ENCODE data around the gene TMEM39B.

Gene TMEM39B

DNA sequence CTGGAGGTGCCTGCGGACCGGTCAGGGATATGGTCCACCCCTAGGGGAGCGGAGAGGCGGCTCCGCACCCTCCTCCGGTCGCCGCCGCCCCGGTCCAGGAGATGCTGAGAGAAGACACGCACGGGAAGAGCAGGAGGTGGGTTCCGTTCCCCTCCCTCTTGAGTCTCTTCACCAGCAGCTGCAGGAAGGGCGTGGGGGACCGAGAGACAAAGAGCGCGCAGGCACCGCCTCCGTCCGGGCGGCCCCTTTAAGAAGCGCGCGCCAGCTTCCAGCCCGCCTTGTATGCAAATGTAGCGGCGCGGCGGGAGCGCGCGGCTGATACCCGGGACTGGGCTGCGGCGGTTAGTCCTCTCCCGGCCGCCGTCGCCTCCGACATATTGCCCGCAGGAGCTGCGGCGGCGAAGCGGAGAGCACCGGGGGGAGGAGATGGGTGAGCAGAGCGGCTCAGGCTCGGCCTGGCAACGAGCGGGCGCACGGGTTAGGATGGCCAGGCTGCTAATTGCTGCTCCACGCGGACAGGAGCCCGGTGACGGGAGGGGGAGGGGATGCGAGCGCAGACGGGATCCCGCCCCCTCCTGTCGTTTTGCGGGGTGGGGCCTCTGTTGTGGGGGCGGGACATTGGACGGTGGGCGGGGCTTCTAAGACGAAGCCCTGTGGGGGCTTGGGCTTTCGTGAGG is at the start of gene TMEM39B:
Gene TMEM39B (plus strand): TSS at position 318 of the 677 bp plus-strand sequence. CDS start 109 bp downstream, at position 427.
- Histone ChIP-seq H3K36me3 (replicated peaks; ENCODE audit: insufficient read depth, low read length) (no peaks in the 10 kb centered on the region; the same call in 1 of the 2 replicates), H3K27ac (ENCODE audit: low read length) (peak within 1 kb of the TSS; percentile 81), H3K4me1 (ENCODE audit: low read length) (peaks cover 9% of the 10 kb centered on the region), H3K9me3 (replicated peaks; ENCODE audit: insufficient read depth, low read length) (no peaks in the 10 kb centered on the region), H3K9ac (ENCODE audit: low read length) (peak within 1 kb of the TSS; percentile 82), H3K9me2 (replicated peaks; ENCODE audit: insufficient read depth, low read length) (no peaks in the 10 kb centered on the region), H4K20me1 (ENCODE audit: insufficient read depth, low read length) (no peaks in the 10 kb centered on the region), H3K4me2 (ENCODE audit: low read depth, low read length) (peak within 1 kb of the TSS; percentile 79), H3K79me2 (ENCODE audit: low read length) (peaks cover 29% of the 10 kb centered on the region), H3K4me3 (ENCODE audit: low read length) (peak within 1 kb of the TSS; percentile 87), H3F3A (ENCODE audit: insufficient read depth, low read length) (peaks cover 10% of the 10 kb centered on the region; the same call in 1 of the 2 replicates), H2AFZ (ENCODE audit: low read length) (peak within 1 kb of the TSS; percentile 83), H3K27me3 (replicated peaks; ENCODE audit: insufficient read depth, low read length) (no peaks in the 10 kb centered on the region)
- DNase-seq: peak; percentile 96
- TF ChIP-seq EZH2phosphoT487 (IDR thresholded peaks at IDR 0.05; ENCODE audit: low read length) (no peak), EZH2 (optimal IDR thresholded peaks at IDR 0.05; ENCODE audit: low read depth, low read length) (no peak), CTCF (IDR thresholded peaks at IDR 0.05; ENCODE audit: low read length) (no peak)

- Histone ChIP-seq H3K4me2 (ENCODE audit: low read depth, low read length) (no peak overlapping the region), H3K27me3 (replicated peaks; ENCODE audit: insufficient read depth, low read length) (no peaks in the 10 kb centered on the region), H3K79me2 (ENCODE audit: low read length) (peaks cover 99% of the 10 kb centered on the region), H3K27ac (ENCODE audit: low read length) (no peak overlapping the region), H3K9ac (ENCODE audit: low read length) (no peak overlapping the region), H3K9me3 (replicated peaks; ENCODE audit: insufficient read depth, low read length) (no peaks in the 10 kb centered on the region), H3F3A (ENCODE audit: insufficient read depth, low read length) (no peaks in the 10 kb centered on the region), H3K4me1 (ENCODE audit: low read length) (no peaks in the 10 kb centered on the region), H4K20me1 (ENCODE audit: insufficient read depth, low read length) (peaks cover 30% of the 10 kb centered on the region), H3K4me3 (ENCODE audit: low read length) (no peak overlapping the region), H3K36me3 (replicated peaks; ENCODE audit: insufficient read depth, low read length) (peaks cover 8% of the 10 kb centered on the region; the same call in 1 of the 2 replicates), H3K9me2 (replicated peaks; ENCODE audit: insufficient read depth, low read length) (no peaks in the 10 kb centered on the region), H2AFZ (ENCODE audit: low read length) (no peak overlapping the region)
- TF ChIP-seq EZH2phosphoT487 (IDR thresholded peaks at IDR 0.05; ENCODE audit: low read length): no peak
- TF ChIP-seq CTCF (IDR thresholded peaks at IDR 0.05; ENCODE audit: low read length): no peak
- no peak for TF ChIP-seq EZH2 (optimal IDR thresholded peaks at IDR 0.05; ENCODE audit: low read depth, low read length)
- no peak for DNase-seq
Observed at GRCh38 chr1:32023351-32023750, 49.4 kb upstream of the TMEM39B start.

DNA sequence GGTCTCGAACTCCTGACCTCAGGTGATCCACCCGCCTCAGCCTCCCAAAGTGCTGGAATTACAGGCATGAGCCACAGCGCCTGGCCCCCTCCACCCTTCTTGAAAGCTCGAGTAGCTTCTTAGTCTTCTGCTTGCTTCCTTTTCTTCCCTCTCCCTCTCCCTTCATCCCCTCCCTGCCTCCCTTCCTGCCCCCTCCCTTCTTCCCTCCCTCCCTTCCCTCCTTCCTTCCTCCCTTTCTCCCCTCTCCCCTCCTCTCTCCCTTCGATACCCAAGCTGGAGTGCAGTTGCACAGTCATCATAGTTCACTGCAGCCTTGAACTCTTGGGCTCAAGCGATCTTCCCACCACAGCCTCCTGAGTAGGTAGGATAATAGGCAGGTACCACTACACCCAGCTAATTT is 47.2 kb upstream of the TMEM39B start:
- Histone ChIP-seq H2AFZ (ENCODE audit: low read length) (no peak overlapping the region), H3K27me3 (replicated peaks; ENCODE audit: insufficient read depth, low read length) (no peaks in the 10 kb centered on the region), H3F3A (ENCODE audit: insufficient read depth, low read length) (0 out of 2 replicates have a peak, but pooled peaks cover 7% of the 10 kb centered on the region), H3K9ac (ENCODE audit: low read length) (no peak overlapping the region), H3K9me2 (replicated peaks; ENCODE audit: insufficient read depth, low read length) (no peaks in the 10 kb centered on the region), H3K4me3 (ENCODE audit: low read length) (no peak overlapping the region), H3K27ac (ENCODE audit: low read length) (no peak overlapping the region), H3K36me3 (replicated peaks; ENCODE audit: insufficient read depth, low read length) (peaks cover 8% of the 10 kb centered on the region; the same call in 1 of the 2 replicates), H3K9me3 (replicated peaks; ENCODE audit: insufficient read depth, low read length) (no peaks in the 10 kb centered on the region), H3K4me1 (ENCODE audit: low read length) (peaks cover 14% of the 10 kb centered on the region), H4K20me1 (ENCODE audit: insufficient read depth, low read length) (peaks cover 43% of the 10 kb centered on the region), H3K79me2 (ENCODE audit: low read length) (peaks cover 98% of the 10 kb centered on the region), H3K4me2 (ENCODE audit: low read depth, low read length) (no peak overlapping the region)
- TF ChIP-seq EZH2 (optimal IDR thresholded peaks at IDR 0.05; ENCODE audit: low read depth, low read length) (no peak), EZH2phosphoT487 (IDR thresholded peaks at IDR 0.05; ENCODE audit: low read length) (no peak), CTCF (IDR thresholded peaks at IDR 0.05; ENCODE audit: low read length) (no peak)
- DNase-seq: no peak

Measured in MM.1S (cell line).